ENCODE results near the gene PES1.
A peak's percentile ranks its signal among the peaks of the same experiment; 100 is the strongest.
"Not testable (repeated sequence)": the region's sequence is repeated elsewhere in the genome, so short reads cannot be mapped to it uniquely, and the experiment has no call there.

PES1 gene

DNA sequence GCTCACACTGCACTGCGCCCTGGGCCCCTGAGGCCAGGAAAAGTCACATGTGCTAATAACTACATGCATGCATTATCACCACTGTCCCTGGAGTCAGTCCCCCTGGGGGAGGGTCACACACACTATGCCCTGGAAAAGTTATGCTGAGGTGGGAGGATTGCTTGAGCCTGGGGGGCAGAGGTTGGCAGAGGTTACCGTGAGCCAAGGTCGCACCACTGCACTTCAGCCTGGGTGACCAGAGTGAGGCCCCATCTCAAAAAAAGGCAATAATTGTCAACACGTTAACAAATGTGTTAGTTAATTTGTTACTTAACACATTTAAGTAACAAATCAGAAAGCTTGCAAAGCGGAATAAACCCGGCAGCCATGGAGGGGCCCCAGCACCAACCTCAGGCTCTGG is 31.8 kb downstream of the PES1 start:
- no peak overlapping the region for H3K4me3 ChIP-seq (ENCODE audit: low read depth, low read length)
- TF ChIP-seq, protein P1, sequence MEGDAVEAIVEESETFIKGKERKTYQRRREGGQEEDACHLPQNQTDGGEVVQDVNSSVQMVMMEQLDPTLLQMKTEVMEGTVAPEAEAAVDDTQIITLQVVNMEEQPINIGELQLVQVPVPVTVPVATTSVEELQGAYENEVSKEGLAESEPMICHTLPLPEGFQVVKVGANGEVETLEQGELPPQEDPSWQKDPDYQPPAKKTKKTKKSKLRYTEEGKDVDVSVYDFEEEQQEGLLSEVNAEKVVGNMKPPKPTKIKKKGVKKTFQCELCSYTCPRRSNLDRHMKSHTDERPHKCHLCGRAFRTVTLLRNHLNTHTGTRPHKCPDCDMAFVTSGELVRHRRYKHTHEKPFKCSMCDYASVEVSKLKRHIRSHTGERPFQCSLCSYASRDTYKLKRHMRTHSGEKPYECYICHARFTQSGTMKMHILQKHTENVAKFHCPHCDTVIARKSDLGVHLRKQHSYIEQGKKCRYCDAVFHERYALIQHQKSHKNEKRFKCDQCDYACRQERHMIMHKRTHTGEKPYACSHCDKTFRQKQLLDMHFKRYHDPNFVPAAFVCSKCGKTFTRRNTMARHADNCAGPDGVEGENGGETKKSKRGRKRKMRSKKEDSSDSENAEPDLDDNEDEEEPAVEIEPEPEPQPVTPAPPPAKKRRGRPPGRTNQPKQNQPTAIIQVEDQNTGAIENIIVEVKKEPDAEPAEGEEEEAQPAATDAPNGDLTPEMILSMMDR (IDR thresholded peaks at IDR 0.05; ENCODE audit: borderline replicate concordance, insufficient read depth, low read depth, low read length), result no peak

DNA sequence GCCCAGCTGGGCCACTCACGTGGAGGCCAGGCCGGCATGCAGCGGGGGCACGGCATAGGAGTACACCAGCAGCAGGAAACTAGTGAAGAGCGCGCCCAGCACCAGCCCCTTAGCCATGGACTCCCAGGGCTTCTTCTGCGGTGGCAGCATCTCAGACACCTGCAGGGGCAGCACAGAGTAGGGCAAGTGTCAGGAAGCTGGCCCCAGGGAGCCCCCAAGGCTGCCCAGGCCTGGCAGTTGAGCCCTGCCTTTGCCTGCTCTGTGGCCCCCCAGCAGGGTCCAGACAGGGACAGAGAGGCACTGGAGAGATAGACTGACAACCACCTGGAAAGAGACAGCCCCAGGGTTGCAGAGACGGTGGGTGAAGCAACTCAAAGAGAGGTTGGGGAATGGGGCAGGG is 34.5 kb downstream of the PES1 start:
- TF ChIP-seq, protein P1 (IDR thresholded peaks at IDR 0.05; ENCODE audit: borderline replicate concordance, insufficient read depth, low read depth, low read length), result no peak

GRCh38 chr22:30556388-30556787 is 35.3 kb downstream of the PES1 start:
- H3K4me3 ChIP-seq (ENCODE audit: low read depth, low read length), result no peak overlapping the region
- TF ChIP-seq, protein P1 (IDR thresholded peaks at IDR 0.05; ENCODE audit: borderline replicate concordance, insufficient read depth, low read depth, low read length), result 0 out of 2 replicates have a peak, but pooled peaks have one; percentile 10

More for the DNA sequence above, 34.5 kb downstream of the PES1 start:
- H3K4me3 ChIP-seq (ENCODE audit: low read depth, low read length), result no peak overlapping the region

DNA sequence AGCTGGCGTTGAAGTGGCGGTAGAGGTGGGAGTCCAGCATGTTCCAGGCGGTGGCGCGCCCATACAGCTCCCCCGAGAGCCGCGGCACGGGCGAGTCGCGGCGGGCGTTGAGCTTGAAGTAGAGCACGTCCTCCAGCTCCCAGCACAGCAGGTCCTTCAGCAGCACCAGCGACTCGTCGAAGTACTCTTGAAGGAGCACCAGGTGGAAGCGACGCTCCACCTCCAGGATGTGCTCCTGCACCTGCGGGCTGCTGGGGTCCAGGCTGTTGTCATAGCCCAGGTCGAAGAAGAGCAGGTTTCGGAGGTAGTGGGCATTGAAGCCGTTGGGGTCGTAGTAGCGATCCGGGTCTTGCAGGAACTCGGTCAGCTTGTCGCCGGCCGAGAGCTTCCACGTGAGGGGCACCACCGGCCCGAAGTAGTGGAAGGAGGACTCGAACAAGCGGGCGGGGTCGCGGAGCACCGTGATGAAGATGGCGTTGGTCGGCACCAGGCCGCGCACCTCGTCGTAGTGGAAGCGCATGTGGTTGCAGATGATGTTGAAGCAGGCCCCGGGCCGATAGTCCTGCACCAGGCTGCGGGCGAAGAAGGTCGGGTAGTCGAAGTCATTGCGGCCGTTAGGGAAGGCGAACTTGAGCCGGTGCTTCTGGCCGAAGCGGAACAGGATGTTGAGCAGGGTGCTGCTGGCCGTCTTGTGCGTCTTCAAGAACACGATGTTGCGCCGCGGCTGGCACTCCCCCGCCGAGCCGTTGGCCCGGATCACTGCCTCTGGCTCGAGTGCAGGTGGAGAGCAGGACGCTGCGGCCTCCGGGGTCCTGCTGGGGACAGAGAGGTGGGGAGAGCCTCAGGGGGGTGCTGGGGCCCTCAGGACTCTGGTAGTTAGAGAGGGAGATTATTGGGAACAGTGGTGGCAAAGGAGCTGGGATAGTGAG is 36.2 kb downstream of the PES1 start:
- H3K4me3 ChIP-seq (ENCODE audit: low read depth, low read length), result no peak overlapping the region
- TF ChIP-seq, protein P1 (IDR thresholded peaks at IDR 0.05; ENCODE audit: borderline replicate concordance, insufficient read depth, low read depth, low read length), result no peak

GRCh38 chr22:30553971-30554370 is 37.7 kb downstream of the PES1 start:
- no peak overlapping the region for H3K4me3 ChIP-seq (ENCODE audit: low read depth, low read length)
- TF ChIP-seq, protein P1 (IDR thresholded peaks at IDR 0.05; ENCODE audit: borderline replicate concordance, insufficient read depth, low read depth, low read length), result no peak

DNA sequence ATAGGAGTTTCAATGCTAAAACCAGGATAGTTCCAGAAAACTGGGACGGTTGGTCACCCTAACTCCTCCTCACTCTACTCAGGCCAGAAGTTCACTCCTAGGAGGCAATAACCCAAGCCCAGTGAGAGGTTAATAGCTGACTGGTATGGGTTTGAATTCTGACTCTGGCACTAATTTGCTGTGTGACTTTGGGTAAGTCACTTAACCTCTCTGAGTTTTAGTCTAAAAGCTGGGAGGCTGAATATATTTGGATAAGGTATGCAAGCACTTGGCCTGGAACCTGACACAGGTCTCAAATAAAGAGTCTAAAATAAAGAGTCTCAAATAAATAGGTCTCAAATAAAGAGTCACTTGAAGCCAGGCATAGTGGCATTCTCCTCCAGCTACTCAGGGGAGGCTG is 39.0 kb downstream of the PES1 start:
- TF ChIP-seq, protein P1 (IDR thresholded peaks at IDR 0.05; ENCODE audit: borderline replicate concordance, insufficient read depth, low read depth, low read length), result no peak
- H3K4me3 ChIP-seq (ENCODE audit: low read depth, low read length), result no peak overlapping the region

DNA sequence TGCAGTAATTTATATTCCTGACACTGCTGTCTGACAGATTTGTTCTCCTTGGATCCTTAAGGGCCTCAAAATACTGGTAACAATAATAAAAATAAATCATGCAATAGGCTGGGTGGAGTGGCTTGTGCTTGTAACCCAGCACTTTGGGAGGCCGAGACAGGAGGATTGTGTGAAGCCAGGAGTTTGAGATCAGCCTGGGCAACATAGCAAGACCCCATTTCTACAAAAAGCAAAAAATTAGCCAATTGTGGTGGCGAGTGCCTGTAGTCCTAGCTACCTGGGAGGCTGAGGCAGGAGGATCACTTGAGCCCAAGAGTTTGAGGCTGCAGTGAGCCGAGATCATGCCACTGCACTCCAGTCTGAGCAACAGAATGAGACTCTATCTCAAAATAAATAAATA is 39.9 kb downstream of the PES1 start:
- H3K4me3 ChIP-seq (ENCODE audit: low read depth, low read length), result not testable (repeated sequence)
